Fibroblast of the aortic adventitia (primary cell): ENCODE data around the gene SLC10A6. TPM values are rescaled to one million over a fixed set of nuclear protein-coding genes. Genes with fewer than 3 reads are reported as not detected.

Experiments
- DNase-seq: peaks from one replicate; pipeline ENCODE4 v3.0.0-alpha.2; 2010; ENCODE audit warnings: low read depth
- H3K4me3 ChIP-seq: 2 replicates; pipeline ENCODE4 v1.5.1; 2011; ENCODE audit warnings: low read depth, mild to moderate bottlenecking, control low read depth, low read length, moderate library complexity
- total RNA-seq: library from RNA; depleted of rRNA; stranded (reverse); fragments of >200 nt; gene quantifications from 2 replicates; pipeline ENCODE4 v1.2.3, GENCODE V29; 2012; ENCODE audit warnings: low replicate concordance
- TF ChIP-seq, protein P1 (sequence below): IDR thresholded peaks from 2 replicates; pipeline ENCODE4 v1.5.1; 2011; ENCODE audit warnings: mild to moderate bottlenecking, low read length, control low read depth, inconsistent platforms; ENCODE audit not compliant: insufficient read depth

Gene SLC10A6
- total RNA-seq, 1 donor: 0.18 TPM

DNA sequence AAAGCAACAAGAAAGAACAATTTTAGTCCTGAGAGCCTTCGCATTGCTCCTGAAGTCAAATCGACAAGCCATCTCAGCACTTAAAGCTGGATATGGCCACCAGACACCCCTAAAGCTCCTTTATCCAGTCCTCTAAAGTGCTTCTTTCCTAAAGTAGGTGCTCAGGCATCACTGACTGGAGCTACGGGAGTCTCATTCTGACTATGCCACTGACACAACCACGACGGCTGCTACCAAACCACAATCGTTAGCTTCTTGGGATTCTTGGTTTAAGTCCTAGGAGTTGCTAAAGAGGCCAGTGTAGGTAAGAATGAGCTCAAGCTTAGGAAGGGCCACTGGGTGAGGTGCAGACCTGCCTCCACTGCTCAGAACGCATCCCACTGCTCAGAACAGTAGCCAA, 1.0 kb downstream of the SLC10A6 start:
- TF ChIP-seq, protein P1, sequence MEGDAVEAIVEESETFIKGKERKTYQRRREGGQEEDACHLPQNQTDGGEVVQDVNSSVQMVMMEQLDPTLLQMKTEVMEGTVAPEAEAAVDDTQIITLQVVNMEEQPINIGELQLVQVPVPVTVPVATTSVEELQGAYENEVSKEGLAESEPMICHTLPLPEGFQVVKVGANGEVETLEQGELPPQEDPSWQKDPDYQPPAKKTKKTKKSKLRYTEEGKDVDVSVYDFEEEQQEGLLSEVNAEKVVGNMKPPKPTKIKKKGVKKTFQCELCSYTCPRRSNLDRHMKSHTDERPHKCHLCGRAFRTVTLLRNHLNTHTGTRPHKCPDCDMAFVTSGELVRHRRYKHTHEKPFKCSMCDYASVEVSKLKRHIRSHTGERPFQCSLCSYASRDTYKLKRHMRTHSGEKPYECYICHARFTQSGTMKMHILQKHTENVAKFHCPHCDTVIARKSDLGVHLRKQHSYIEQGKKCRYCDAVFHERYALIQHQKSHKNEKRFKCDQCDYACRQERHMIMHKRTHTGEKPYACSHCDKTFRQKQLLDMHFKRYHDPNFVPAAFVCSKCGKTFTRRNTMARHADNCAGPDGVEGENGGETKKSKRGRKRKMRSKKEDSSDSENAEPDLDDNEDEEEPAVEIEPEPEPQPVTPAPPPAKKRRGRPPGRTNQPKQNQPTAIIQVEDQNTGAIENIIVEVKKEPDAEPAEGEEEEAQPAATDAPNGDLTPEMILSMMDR: no peak
- no peak overlapping the region for H3K4me3 ChIP-seq

DNA sequence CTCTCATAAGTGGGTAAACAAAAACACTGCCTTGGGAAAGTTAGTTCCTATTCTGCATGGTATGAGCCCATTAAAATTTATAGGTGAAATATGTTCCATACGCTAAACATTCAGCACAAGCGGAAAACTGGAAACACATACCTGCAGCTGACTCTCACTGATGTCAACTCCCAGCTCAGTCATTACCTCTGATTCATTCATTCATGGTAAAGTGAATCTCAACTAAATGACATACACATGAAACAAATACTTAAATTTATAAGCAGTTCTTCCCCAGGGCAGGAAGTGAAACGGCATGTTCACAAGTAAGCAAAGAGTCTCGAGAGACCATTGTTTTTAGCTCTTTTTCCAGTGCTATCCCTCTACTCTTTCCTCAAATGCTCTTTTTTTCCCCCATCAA, 1.6 kb downstream of the SLC10A6 start:
- H3K4me3 ChIP-seq: no peak overlapping the region
- DNase-seq: no peak
- TF ChIP-seq, protein P1: no peak

More for the DNA sequence above, 1.0 kb downstream of the SLC10A6 start:
- no peak for DNase-seq

DNA sequence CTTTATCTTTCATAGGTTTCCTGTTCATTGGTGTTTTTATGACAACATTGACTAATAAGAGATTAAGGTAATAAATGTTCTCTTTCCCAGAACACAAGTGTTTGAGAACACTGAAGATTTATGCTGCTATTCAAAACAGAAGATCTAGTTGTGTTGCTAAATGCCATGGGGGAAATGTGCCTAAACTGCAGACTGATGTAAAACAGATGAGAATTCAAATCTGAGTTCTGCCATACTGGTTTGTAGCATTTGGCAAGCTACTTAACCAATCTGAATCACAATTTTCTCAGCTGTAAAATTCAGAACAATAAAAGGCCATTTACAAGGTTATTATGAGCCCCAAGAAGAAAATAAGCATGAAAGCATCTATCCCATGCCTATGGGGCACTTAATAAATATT, 2.3 kb downstream of the SLC10A6 start:
- DNase-seq: peak; percentile 86
- H3K4me3 ChIP-seq: no peak overlapping the region
- TF ChIP-seq, protein P1: no peak

DNA sequence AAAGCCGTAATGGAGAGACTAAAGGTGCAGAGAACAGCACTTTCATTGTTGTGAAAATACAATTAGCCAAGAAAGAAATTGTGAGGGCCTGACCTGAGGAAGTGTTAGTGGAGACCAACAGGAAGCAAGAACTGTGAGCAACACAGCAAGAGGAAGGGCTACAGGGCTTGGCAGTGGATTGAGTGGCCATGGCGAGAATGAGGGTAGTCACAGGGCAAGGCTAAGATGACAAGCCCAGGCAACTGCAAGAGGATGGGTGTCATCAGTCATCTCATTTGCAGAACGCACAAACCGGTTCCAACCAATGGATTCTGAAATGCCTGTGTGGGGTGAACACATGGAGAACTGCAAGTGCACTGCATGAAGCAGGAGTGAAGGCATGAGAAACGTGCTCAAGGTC, 3.6 kb downstream of the SLC10A6 start:
- TF ChIP-seq, protein P1: no peak
- H3K4me3 ChIP-seq: no peak overlapping the region
- DNase-seq: no peak

- TF ChIP-seq, protein P1: no peak
- no peak for DNase-seq
- H3K4me3 ChIP-seq: no peak overlapping the region
Measured at GRCh38 chr4:86841309-86841708, 7.9 kb downstream of the SLC10A6 start.

GRCh38 chr4:86840858-86841257, 8.3 kb downstream of the SLC10A6 start:
- no peak overlapping the region for H3K4me3 ChIP-seq
- TF ChIP-seq, protein P1: no peak
- no peak for DNase-seq
